CD14-positive monocyte (primary cell): ENCODE results near the gene CACNA2D2. TPM values are rescaled to one million over a fixed set of nuclear protein-coding genes. Genes with fewer than 3 reads are reported as not detected.
A peak's percentile ranks its signal among the peaks of the same experiment; 100 is the strongest.

Experiments used
- DNase-seq, 3 donors: peaks; one replicate each; pipeline ENCODE4 v3.0.0-alpha.2; 2011 to 2022
- H2AFZ ChIP-seq: 2 replicates; pipeline ENCODE4 v1.6.0; 2012; ENCODE audit warnings: mild to moderate bottlenecking, low read depth, low read length, inconsistent platforms; ENCODE audit not compliant: insufficient read depth, poor library complexity, severe bottlenecking
- H3K27ac ChIP-seq, 2 donors: 1 replicate in 1 of 2; 2 replicates in 1 of 2; pipeline ENCODE4 v1.5.1; 2012 to 2013; ENCODE audit warnings: low read length in 2 of 2, control low read depth in 1 of 2, inconsistent platforms in 1 of 2, low read depth in 1 of 2, mild to moderate bottlenecking in 1 of 2
- H3K27me3 ChIP-seq, 2 donors: one replicate each; pipeline versions ENCODE4 v1.6.0 to v1.6.1; 2011 to 2013; ENCODE audit warnings: low read length in 2 of 2; ENCODE audit not compliant: control insufficient read depth in 2 of 2, insufficient read depth in 2 of 2
- H3K36me3 ChIP-seq, 2 donors: replicated peaks in 1 of 2; 1 replicate in 1 of 2; 2 replicates in 1 of 2; pipeline versions ENCODE4 v1.5.1 to v1.6.1; 2012 to 2013; ENCODE audit warnings: low read length in 2 of 2, control low read depth in 1 of 2, inconsistent platforms in 1 of 2, mild to moderate bottlenecking in 1 of 2; ENCODE audit not compliant: insufficient read depth in 2 of 2, control insufficient read depth in 1 of 2
- H3K4me1 ChIP-seq, 2 donors: 1 replicate in 1 of 2; 2 replicates in 1 of 2; pipeline versions ENCODE4 v1.5.1 to v1.6.1; 2012 to 2013; ENCODE audit warnings: low read length in 2 of 2, control low read depth in 1 of 2, inconsistent platforms in 1 of 2, mild to moderate bottlenecking in 1 of 2, moderate library complexity in 1 of 2; ENCODE audit not compliant: insufficient read depth in 2 of 2, control insufficient read depth in 1 of 2
- H3K4me2 ChIP-seq: replicated peaks from 2 replicates; pipeline ENCODE3; 2012; ENCODE audit warnings: low read length, moderate library complexity, mild to moderate bottlenecking; ENCODE audit not compliant: poor library complexity, severe bottlenecking; ENCODE audit errors: extremely low read depth
- H3K4me3 ChIP-seq, 3 experiments: fragments of 200-600 bp in 1 of 3; sonication (generic) in 1 of 3; replicated peaks in 1 of 3; 1 replicate in 2 of 3; 2 replicates in 1 of 3; pipeline ENCODE4 v1.5.1; 2011 to 2013; ENCODE audit warnings: low read length in 3 of 3, mild to moderate bottlenecking in 3 of 3, control low read depth in 2 of 3, low read depth in 2 of 3, inconsistent platforms in 1 of 3, moderate library complexity in 1 of 3
- H3K79me2 ChIP-seq: 2 replicates; pipeline ENCODE4 v1.6.0; 2012; ENCODE audit warnings: mild to moderate bottlenecking, control low read depth, inconsistent platforms, low read length, moderate library complexity; ENCODE audit not compliant: insufficient read depth
- H3K9ac ChIP-seq: 2 replicates; pipeline ENCODE4 v1.6.0; 2017; ENCODE audit warnings: low read length, mild to moderate bottlenecking; ENCODE audit not compliant: insufficient read depth, poor library complexity, severe bottlenecking
- H3K9me3 ChIP-seq, 2 donors: replicated peaks in 1 of 2; 1 replicate in 1 of 2; 2 replicates in 1 of 2; pipeline versions ENCODE4 v1.5.1 to v1.6.1; 2012 to 2013; ENCODE audit warnings: low read length in 2 of 2, control low read depth in 1 of 2; ENCODE audit not compliant: control insufficient read depth in 1 of 2, insufficient read depth in 1 of 2
- H4K20me1 ChIP-seq: 2 replicates; pipeline ENCODE4 v1.6.0; 2012; ENCODE audit warnings: mild to moderate bottlenecking, low read length, control low read depth, moderate library complexity; ENCODE audit not compliant: insufficient read depth
- H3K27ac Mint-ChIP-seq, 7 donors: one replicate each; pipeline ENCODE4 v1.8.0; 2020; ENCODE audit warnings: mild to moderate bottlenecking in 7 of 7, mixed read lengths in 7 of 7, moderate library complexity in 6 of 7, inconsistent platforms in 2 of 7
- H3K27me3 Mint-ChIP-seq, 3 donors: one replicate each; pipeline ENCODE4 v1.8.0; 2021 to 2022; ENCODE audit warnings: low read depth in 3 of 3, mild to moderate bottlenecking in 3 of 3, mixed read lengths in 3 of 3, moderate library complexity in 3 of 3, inconsistent platforms in 1 of 3
- H3K36me3 Mint-ChIP-seq, 2 donors: one replicate each; pipeline ENCODE4 v1.8.0; 2020; ENCODE audit warnings: mixed read lengths in 2 of 2, inconsistent platforms in 1 of 2, mild to moderate bottlenecking in 1 of 2
- H3K4me1 Mint-ChIP-seq: one replicate; pipeline ENCODE4 v1.8.0; 2020; ENCODE audit warnings: mild to moderate bottlenecking, mixed read lengths
- H3K4me3 Mint-ChIP-seq, 2 donors: one replicate each; pipeline ENCODE4 v1.8.0; 2020; ENCODE audit warnings: mild to moderate bottlenecking in 2 of 2, mixed read lengths in 2 of 2, moderate library complexity in 1 of 2
- H3K9me3 Mint-ChIP-seq, 7 donors: one replicate each; pipeline ENCODE4 v1.8.0; 2020 to 2022; ENCODE audit warnings: mixed read lengths in 7 of 7, mild to moderate bottlenecking in 6 of 7, moderate library complexity in 6 of 7, inconsistent platforms in 2 of 7
- WGBS: methylation state at CpG from one replicate; pipeline ENCODE4 v1.1.5; 2013; ENCODE audit warnings: missing lambda C conversion rate; ENCODE audit not compliant: insufficient coverage; 5-methylcytosine and 5-hydroxymethylcytosine counted together
- intact Hi-C, 2 donors: fragments of 100-400 bp; cut with micrococcal nuclease; formaldehyde crosslinking; loops; one replicate each; pipeline versions ENCODE4 v1.15.0 to v1.15.1; 2023
- polyA plus RNA-seq, 3 donors: library from polyadenylated mRNA; depleted of rRNA in 1 of 3; unstranded in 2 of 3; stranded (reverse) in 1 of 3; fragments of 300-500 nt in 2 of 3; fragments of >200 nt in 1 of 3; fragmentation: Illumina TruSeq in 2 of 3; gene quantifications; 1 replicate in 2 of 3; 2 replicates in 1 of 3; pipeline ENCODE4 v1.2.3, GENCODE V29; 2012 to 2021
- TF ChIP-seq, protein P1 (sequence below): fragments of 200-600 bp; IDR thresholded peaks from one replicate; pipeline ENCODE4 v1.8.0; 2022; ENCODE audit warnings: antibody characterized with exemption, mild to moderate bottlenecking

CACNA2D2 gene
- polyA plus RNA-seq, 3 donors, result 0.09 to 0.16 TPM; not detected in 1

DNA sequence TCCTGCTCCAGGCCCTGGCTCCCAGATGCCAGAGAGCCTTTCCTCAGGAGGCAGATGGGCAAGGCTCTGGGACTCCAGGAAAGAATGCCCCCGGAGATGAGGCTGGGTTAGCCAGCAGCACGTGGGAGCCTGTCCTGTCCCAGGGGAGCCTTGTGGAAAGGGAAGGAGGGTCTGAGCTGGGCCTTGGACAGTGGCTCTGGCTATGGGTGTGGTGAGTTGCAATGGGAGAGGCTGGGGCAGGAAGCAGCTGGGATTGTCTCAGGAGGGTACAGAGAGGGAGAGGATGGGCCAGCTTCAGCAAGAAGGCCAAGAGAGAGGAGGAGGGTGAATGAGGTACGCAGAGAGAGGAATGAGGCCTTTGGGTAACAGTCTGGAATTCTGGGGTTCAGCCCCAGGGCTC lies 17.4 kb upstream of the CACNA2D2 start:
- no peak overlapping the region for H3K27ac ChIP-seq
- no peaks in the 10 kb centered on the region for H3K36me3 Mint-ChIP-seq
- peaks cover 0 to 2% of the 10 kb centered on the region in 2 donors for H3K27me3 ChIP-seq
- no peak for DNase-seq
- no peaks in the 10 kb centered on the region for H4K20me1 ChIP-seq
- no peak overlapping the region for H2AFZ ChIP-seq
- H3K9ac ChIP-seq, result no peak overlapping the region
- H3K27ac Mint-ChIP-seq, result no peak overlapping the region
- no peak overlapping the region for H3K4me3 Mint-ChIP-seq
- no peaks in the 10 kb centered on the region for H3K9me3 ChIP-seq
- no peaks in the 10 kb centered on the region for H3K79me2 ChIP-seq
- H3K27me3 Mint-ChIP-seq, result peaks cover 10 to 11% (median 11%) of the 10 kb centered on the region in 3 donors
- H3K4me1 Mint-ChIP-seq, result peaks cover 13% of the 10 kb centered on the region
- peaks cover 10 to 14% of the 10 kb centered on the region in 2 donors for H3K4me1 ChIP-seq
- H3K9me3 Mint-ChIP-seq, result no peaks in the 10 kb centered on the region
- WGBS, result 86% methylated on average over 3 of the region's 3 CpGs
- intact Hi-C loops, result no loop called here
- no peaks in the 10 kb centered on the region for H3K36me3 ChIP-seq
- H3K4me3 ChIP-seq, result no peak overlapping the region
- no peak overlapping the region for H3K4me2 ChIP-seq
- TF ChIP-seq, protein P1, sequence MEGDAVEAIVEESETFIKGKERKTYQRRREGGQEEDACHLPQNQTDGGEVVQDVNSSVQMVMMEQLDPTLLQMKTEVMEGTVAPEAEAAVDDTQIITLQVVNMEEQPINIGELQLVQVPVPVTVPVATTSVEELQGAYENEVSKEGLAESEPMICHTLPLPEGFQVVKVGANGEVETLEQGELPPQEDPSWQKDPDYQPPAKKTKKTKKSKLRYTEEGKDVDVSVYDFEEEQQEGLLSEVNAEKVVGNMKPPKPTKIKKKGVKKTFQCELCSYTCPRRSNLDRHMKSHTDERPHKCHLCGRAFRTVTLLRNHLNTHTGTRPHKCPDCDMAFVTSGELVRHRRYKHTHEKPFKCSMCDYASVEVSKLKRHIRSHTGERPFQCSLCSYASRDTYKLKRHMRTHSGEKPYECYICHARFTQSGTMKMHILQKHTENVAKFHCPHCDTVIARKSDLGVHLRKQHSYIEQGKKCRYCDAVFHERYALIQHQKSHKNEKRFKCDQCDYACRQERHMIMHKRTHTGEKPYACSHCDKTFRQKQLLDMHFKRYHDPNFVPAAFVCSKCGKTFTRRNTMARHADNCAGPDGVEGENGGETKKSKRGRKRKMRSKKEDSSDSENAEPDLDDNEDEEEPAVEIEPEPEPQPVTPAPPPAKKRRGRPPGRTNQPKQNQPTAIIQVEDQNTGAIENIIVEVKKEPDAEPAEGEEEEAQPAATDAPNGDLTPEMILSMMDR, result no peak

DNA sequence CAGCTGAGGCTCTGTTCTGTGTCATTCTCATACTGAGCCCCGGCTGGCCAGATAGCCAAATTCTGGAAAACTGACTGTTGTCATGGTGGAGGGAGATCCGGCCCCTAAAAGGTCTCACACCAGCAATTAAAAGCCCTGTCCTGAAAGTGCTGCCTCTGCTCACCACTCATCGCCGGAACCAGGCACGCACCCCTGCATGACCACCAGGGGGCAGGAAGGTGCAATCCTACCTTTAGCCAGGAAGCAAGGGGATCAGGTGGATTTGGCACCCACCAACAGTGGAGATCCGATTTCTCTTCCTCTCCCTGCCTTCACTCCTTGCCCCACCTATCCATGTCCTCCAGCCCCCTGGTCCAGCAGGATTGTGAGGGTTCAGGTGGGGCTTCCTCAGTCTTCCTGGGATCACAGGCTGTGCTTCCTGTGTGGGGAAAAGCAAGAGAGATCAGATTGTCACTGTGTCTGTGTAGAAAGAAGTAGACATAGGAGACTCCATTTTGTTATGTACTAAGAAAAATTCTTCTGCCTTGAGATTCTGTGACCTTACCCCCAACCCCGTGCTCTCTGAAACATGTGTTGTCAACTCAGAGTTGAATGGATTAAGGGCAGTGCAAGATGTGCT lies 16.1 kb upstream of the CACNA2D2 start:
- H3K36me3 Mint-ChIP-seq, result no peaks in the 10 kb centered on the region
- WGBS, result 0% methylated on average over 1 of the region's 7 CpGs
- TF ChIP-seq, protein P1, result peak; percentile 94

More for the DNA sequence above, 16.1 kb upstream of the CACNA2D2 start:
- H3K4me1 ChIP-seq, result peaks cover 16% of the 10 kb centered on the region in 2 donors
- H3K9me3 Mint-ChIP-seq, result no peaks in the 10 kb centered on the region
- H3K79me2 ChIP-seq, result no peaks in the 10 kb centered on the region
- H3K9ac ChIP-seq, result no peak overlapping the region
- no peaks in the 10 kb centered on the region for H4K20me1 ChIP-seq
- no peak overlapping the region for H3K4me3 ChIP-seq
- H3K27ac ChIP-seq, result no peak overlapping the region
- H2AFZ ChIP-seq, result no peak overlapping the region
- peak overlapping the region in 1 of 7 donors; percentile 23 for H3K27ac Mint-ChIP-seq
- no peaks in the 10 kb centered on the region for H3K9me3 ChIP-seq
- peaks cover 8 to 13% (median 9%) of the 10 kb centered on the region in 3 donors for H3K27me3 Mint-ChIP-seq
- H3K36me3 ChIP-seq, result no peaks in the 10 kb centered on the region
- peaks cover 21% of the 10 kb centered on the region for H3K4me1 Mint-ChIP-seq
- H3K4me3 Mint-ChIP-seq, result peak overlapping the region in 1 of 2 donors; percentile 42
- no peak overlapping the region for H3K4me2 ChIP-seq
- intact Hi-C loops, result no loop called here
- peak; percentile 30 to 53 (median 35) for DNase-seq
- peaks cover 0 to 2% of the 10 kb centered on the region in 2 donors for H3K27me3 ChIP-seq
